Right cardiac atrium (tissue), 5 donors: ENCODE data around the gene C2orf49. TPM values are rescaled to one million over a fixed set of nuclear protein-coding genes. Genes with fewer than 3 reads are reported as not detected.
"Not testable (repeated sequence)": the region's sequence is repeated elsewhere in the genome, so short reads cannot be mapped to it uniquely, and the experiment has no call there.

Experiments used
- ATAC-seq, 2 donors: fragments of 200-7000 bp; cut with Tn5 transposase; one replicate each; pipeline versions ENCODE4 v1.8.0 to v1.9.1; 2020; ENCODE audit warnings: moderate library complexity in 2 of 2, mild to moderate bottlenecking in 1 of 2
- DNase-seq, 3 donors: peaks; one replicate each; pipeline ENCODE4 v3.0.0-alpha.2; 2020
- H3K27ac ChIP-seq: one replicate; pipeline ENCODE4 v1.5.1; 2013; ENCODE audit warnings: mild to moderate bottlenecking, low read length, control low read depth, moderate library complexity
- H3K27me3 ChIP-seq: one replicate; pipeline ENCODE4 v1.6.1; 2013; ENCODE audit not compliant: control insufficient read depth, insufficient read depth
- H3K4me1 ChIP-seq: one replicate; pipeline ENCODE4 v1.6.1; 2013; ENCODE audit warnings: low read length; ENCODE audit not compliant: control insufficient read depth, insufficient read depth
- H3K4me3 ChIP-seq: one replicate; pipeline ENCODE4 v1.5.1; 2013; ENCODE audit warnings: low read length, control low read depth
- H3K9me3 ChIP-seq: one replicate; pipeline ENCODE4 v1.6.1; 2013; ENCODE audit warnings: low read length; ENCODE audit not compliant: control insufficient read depth
- WGBS: extraction: QIAGEN DNeasy Blood & Tissue Kit; methylation state at CpG from one replicate; pipeline ENCODE4 v1.1.7; 2013; 5-methylcytosine and 5-hydroxymethylcytosine counted together
- intact Hi-C, 4 donors: fragments of 100-400 bp; cut with DNase I; formaldehyde crosslinking; loops; one replicate each; pipeline versions ENCODE4 v1.11.0 to v1.14.0; 2022 to 2023
- polyA plus RNA-seq: library from polyadenylated mRNA; stranded (reverse); fragments of 200-250 nt; gene quantifications from one replicate; pipeline ENCODE4 v1.2.3, GENCODE V29; 2013
- total RNA-seq, 4 donors: library from RNA; stranded (reverse); fragmentation: NEBNext Ultra II Directional; extraction: Animal tissue kit (Norgen Biotek cat#: 25700); gene quantifications; one replicate each; pipeline ENCODE4 v1.2.1, GENCODE V29; 2021
- donor health status: healthy with polysubstance abuse.
- donor health status: DM: no; HTN: yes; CAD: no.
- donor health status: DM: no; HTN: no; CAD: no.
- donor health status: DM: no; HTN: yes; CAD: no; lungs with severe emphysema.
- donor health status: DM: yes; HTN: yes; CAD: no.

Gene C2orf49
- total and polyA plus RNA-seq, 5 donors = 13.2 to 20.3 (median 15.8) TPM

GRCh38 chr2:105321875-105322646 is 15.3 kb upstream of the C2orf49 start:
- DNase-seq (no peak), ATAC-seq (no peak)
- Histone ChIP-seq H3K4me3 (no peak overlapping the region), H3K4me1 (peaks cover 4% of the 10 kb centered on the region), H3K9me3 (no peaks in the 10 kb centered on the region), H3K27me3 (no peaks in the 10 kb centered on the region), H3K27ac (no peak overlapping the region)
- intact Hi-C loops = no loop called here
- 92% methylated on average over 3 of the region's 3 CpGs for WGBS

DNA sequence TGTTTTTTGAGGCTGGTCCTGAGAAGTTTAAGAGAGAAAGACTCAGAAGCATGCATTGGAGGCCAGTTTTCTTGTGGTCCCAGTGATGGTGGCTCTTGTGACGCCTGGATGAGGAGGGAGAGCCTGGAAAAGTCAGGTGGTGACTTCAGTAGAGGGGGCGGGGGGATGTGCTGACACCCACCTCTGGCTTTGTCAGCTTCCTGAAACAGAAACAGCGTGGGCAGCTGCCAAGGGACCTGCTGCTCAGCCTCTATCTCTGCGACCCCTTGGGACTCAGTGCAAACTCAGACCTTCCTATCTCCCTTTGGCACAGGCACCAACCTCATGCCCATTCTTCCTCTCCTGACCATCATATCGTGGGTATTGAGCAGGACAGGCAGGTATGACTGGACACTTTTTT is 14.2 kb upstream of the C2orf49 start:
- WGBS = 64% methylated on average over 5 of the region's 5 CpGs
- no peak for ATAC-seq
- no peak for DNase-seq
- no peak overlapping the region for H3K4me3 ChIP-seq
- intact Hi-C loops = no loop called here
- H3K27ac ChIP-seq = no peak overlapping the region
- H3K9me3 ChIP-seq = no peaks in the 10 kb centered on the region
- no peaks in the 10 kb centered on the region for H3K27me3 ChIP-seq
- H3K4me1 ChIP-seq = peaks cover 4% of the 10 kb centered on the region

DNA sequence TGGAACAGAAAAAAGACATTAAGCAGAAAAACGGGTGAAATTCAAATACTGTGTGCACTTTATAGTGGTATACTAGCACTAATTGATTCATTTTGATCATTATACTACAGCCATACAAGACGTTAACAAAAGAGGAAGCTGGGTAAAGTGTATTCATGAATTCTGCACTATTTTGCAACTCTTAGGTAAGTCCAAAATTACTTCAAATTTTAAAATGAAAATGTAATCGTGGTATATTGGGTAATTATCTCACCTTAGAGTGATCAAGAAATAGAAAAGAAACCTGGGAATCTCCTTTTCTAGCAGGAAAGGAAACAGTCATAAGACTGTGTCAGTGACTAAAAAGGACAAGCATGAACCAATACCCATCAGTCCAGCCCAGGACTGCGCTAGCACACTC is 13.2 kb upstream of the C2orf49 start:
- no peak for ATAC-seq
- H3K27ac ChIP-seq = no peak overlapping the region
- intact Hi-C loops = no loop called here
- no peaks in the 10 kb centered on the region for H3K27me3 ChIP-seq
- DNase-seq = no peak
- H3K4me1 ChIP-seq = peaks cover 4% of the 10 kb centered on the region
- no peaks in the 10 kb centered on the region for H3K9me3 ChIP-seq
- H3K4me3 ChIP-seq = no peak overlapping the region
- WGBS = 66% methylated on average over 4 of the region's 4 CpGs

- no peak for DNase-seq
- WGBS = 71% methylated on average over 4 of the region's 4 CpGs
- intact Hi-C loops = no loop called here
- Histone ChIP-seq H3K27me3 (no peaks in the 10 kb centered on the region), H3K9me3 (no peaks in the 10 kb centered on the region), H3K4me1 (peaks cover 4% of the 10 kb centered on the region), H3K27ac (no peak overlapping the region), H3K4me3 (no peak overlapping the region)
- no peak for ATAC-seq
Observed at GRCh38 chr2:105324732-105325131, 12.6 kb upstream of the C2orf49 start.

DNA sequence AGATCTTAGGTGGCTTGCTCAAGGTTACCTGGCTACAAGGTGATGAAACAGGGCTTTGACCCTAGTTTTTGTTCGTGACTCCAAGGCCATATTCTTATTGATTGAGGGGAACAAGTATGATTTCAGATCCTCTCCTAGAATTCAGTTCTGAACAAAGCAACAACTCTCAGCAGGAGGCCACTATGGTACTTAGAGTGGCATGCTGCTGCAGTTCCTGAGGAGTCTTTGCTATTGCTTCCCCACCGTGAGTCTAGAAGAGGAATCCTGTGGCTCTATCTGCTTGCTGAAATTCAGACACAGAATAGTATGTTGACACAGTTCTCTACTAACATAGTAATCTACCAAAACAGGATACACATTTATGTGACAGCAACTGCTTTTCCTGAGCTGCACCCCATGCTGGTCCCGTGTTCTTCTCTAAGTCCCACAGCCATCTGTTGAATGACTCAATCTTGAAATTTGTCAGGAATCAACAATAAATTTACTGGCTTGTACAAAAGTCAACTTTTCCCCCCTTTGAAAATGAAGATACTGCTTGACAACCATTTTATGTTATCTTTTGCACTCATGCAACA is 11.9 kb upstream of the C2orf49 start:
- Histone ChIP-seq H3K27ac (no peak overlapping the region), H3K4me1 (peaks cover 4% of the 10 kb centered on the region), H3K4me3 (no peak overlapping the region), H3K27me3 (no peaks in the 10 kb centered on the region), H3K9me3 (no peaks in the 10 kb centered on the region)
- 65% methylated on average over 3 of the region's 3 CpGs for WGBS
- ATAC-seq = no peak
- DNase-seq = no peak
- intact Hi-C loops = no loop called here

- ATAC-seq, H3K4me1 ChIP-seq, intact Hi-C loops, DNase-seq, H3K9me3 ChIP-seq, H3K27ac ChIP-seq, H3K4me3 ChIP-seq, H3K27me3 ChIP-seq: not testable (repeated sequence)
- 94% methylated on average over 3 of the region's 3 CpGs for WGBS
Observed at GRCh38 chr2:105327271-105327670, 10.1 kb upstream of the C2orf49 start.

DNA sequence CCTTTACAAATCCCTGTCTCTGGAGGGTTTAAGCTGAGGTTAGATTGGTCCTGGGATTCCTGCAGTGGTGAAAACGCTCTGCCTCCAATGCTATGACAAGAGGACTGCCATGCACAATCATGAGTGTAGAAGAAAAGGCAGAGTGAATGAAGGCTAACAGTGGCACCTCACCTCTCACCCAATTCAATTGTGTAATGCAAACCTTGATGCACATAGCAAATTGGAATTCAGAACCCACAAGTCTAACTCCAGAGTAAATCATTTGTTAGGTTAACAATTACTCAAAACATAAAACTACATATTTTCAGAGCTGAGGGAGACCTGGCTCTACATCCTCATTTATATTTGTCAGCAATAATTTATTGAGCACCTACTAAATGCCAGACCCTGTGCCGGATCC is 9.7 kb upstream of the C2orf49 start:
- H3K4me3 ChIP-seq = no peak overlapping the region
- H3K9me3 ChIP-seq = no peaks in the 10 kb centered on the region
- 87% methylated on average over 2 of the region's 2 CpGs for WGBS
- intact Hi-C loops = no loop called here
- no peak overlapping the region for H3K27ac ChIP-seq
- H3K27me3 ChIP-seq = no peaks in the 10 kb centered on the region
- H3K4me1 ChIP-seq = peaks cover 4% of the 10 kb centered on the region
- no peak for DNase-seq
- no peak for ATAC-seq

GRCh38 chr2:105328281-105329196 is 8.8 kb upstream of the C2orf49 start:
- Histone ChIP-seq H3K27me3 (no peaks in the 10 kb centered on the region), H3K4me3 (peak overlapping the region; percentile 92), H3K9me3 (no peaks in the 10 kb centered on the region), H3K27ac (peak overlapping the region; percentile 55), H3K4me1 (no peaks in the 10 kb centered on the region)
- intact Hi-C loops = no loop called here
- DNase-seq (peak in 1 of 3 donors; percentile 53), ATAC-seq (peak; percentile 9 to 34)
- 23% methylated on average over 16 of the region's 16 CpGs for WGBS

GRCh38 chr2:105329197-105329554 is 8.2 kb upstream of the C2orf49 start:
- H3K27ac ChIP-seq = peak overlapping the region; percentile 25
- H3K4me1 ChIP-seq = no peaks in the 10 kb centered on the region
- H3K4me3 ChIP-seq = peak overlapping the region; percentile 92
- DNase-seq = peak in 2 of 3 donors; percentile 22 to 51
- H3K9me3 ChIP-seq = no peaks in the 10 kb centered on the region
- intact Hi-C loops = no loop called here
- H3K27me3 ChIP-seq = no peaks in the 10 kb centered on the region
- under 1% methylated on average over 17 of the region's 17 CpGs for WGBS
- peak; percentile 24 to 34 for ATAC-seq

- WGBS = 2% methylated on average over 101 of the region's 101 CpGs
- no peaks in the 10 kb centered on the region for H3K27me3 ChIP-seq
- H3K4me3 ChIP-seq = peak within 1 kb of the TSS; percentile 92
- intact Hi-C loops = no loop called here
- no peaks in the 10 kb centered on the region for H3K9me3 ChIP-seq
- DNase-seq (peak; percentile 62 to 86 (median 81)), ATAC-seq (peak; percentile 88 to 89)
- no peaks in the 10 kb centered on the region for H3K4me1 ChIP-seq
- peak within 1 kb of the TSS; percentile 55 for H3K27ac ChIP-seq
Observed at GRCh38 chr2:105329561-105330495, 7.5 kb upstream of the C2orf49 start, which contains the start of gene TGFBRAP1. TGFBRAP1 (minus strand) TSS chr2:105329735; CDS start chr2:105308301, 21,434 bp downstream.
